Body of pancreas (tissue), 4 donors: ENCODE data around the gene USB1.

Experiments
- POLR2A ChIP-seq, 3 donors: fragments of 450-650 bp; IDR thresholded peaks; one replicate each; pipeline ENCODE4 v1.6.1; 2016; ENCODE audit warnings: antibody characterized with exemption in 3 of 3, mild to moderate bottlenecking in 2 of 3
- TF ChIP-seq, protein P1 (sequence below), 7 experiments: fragments of 450-650 bp in 4 of 7; fragments of 200-600 bp in 3 of 7; sonication (generic) in 3 of 7; IDR thresholded peaks; one replicate each; pipeline ENCODE4 v1.5.1; 2016 to 2019; ENCODE audit warnings: antibody characterized with exemption in 7 of 7

DNA sequence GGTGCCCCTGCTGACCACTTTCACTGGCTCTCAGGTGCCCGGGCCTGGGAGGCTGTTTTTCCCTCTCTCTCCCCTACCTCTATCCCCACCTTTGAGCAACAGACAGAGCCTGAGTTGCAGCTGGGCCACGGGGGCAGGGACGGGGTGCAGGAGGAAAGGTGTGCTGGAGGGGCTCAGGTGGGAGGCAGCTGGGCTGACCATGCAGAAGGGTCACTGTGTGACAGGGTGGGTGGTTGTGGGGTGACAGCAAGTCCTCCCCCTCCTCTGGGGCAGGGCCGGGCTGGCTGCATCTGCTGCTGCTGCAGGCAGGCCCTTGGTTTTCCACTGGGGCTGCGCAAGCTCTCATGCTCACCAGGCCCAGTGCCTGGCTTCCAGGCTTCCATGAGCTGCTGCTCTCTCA, 7.3 kb upstream of the USB1 start:
- TF ChIP-seq POLR2A (IDR thresholded peaks at IDR 0.05), result no peak
- TF ChIP-seq, protein P1, sequence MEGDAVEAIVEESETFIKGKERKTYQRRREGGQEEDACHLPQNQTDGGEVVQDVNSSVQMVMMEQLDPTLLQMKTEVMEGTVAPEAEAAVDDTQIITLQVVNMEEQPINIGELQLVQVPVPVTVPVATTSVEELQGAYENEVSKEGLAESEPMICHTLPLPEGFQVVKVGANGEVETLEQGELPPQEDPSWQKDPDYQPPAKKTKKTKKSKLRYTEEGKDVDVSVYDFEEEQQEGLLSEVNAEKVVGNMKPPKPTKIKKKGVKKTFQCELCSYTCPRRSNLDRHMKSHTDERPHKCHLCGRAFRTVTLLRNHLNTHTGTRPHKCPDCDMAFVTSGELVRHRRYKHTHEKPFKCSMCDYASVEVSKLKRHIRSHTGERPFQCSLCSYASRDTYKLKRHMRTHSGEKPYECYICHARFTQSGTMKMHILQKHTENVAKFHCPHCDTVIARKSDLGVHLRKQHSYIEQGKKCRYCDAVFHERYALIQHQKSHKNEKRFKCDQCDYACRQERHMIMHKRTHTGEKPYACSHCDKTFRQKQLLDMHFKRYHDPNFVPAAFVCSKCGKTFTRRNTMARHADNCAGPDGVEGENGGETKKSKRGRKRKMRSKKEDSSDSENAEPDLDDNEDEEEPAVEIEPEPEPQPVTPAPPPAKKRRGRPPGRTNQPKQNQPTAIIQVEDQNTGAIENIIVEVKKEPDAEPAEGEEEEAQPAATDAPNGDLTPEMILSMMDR (IDR thresholded peaks at IDR 0.05), result no peak
